ENCODE results near the gene TAP1. TPM values are rescaled to one million over a fixed set of nuclear protein-coding genes. Genes with fewer than 3 reads are reported as not detected.
"Not testable (repeated sequence)": the region's sequence is repeated elsewhere in the genome, so short reads cannot be mapped to it uniquely, and the experiment has no call there.

TAP1 gene
- total RNA-seq (2014; rRNA removed; shearing (Covaris generic)): 15.2 and 20.9 TPM in 2 replicates

GRCh38 chr6:32853541-32854375, at the start of gene TAP1, which contains the start of gene PSMB9:
TSS of gene TAP1 (minus strand) at chr6:32853704. CDS start at chr6:32853636, 68 bp downstream.
TSS of gene PSMB9 (plus strand) at chr6:32854192. CDS start at chr6:32854230, 38 bp downstream.
- DNase-seq (ENCODE audit: low spot score): peak; percentile 92

GRCh38 chr6:32895006-32895345, 41.5 kb upstream of the TAP1 start:
- no peak for DNase-seq (ENCODE audit: low spot score)

- peak; percentile 97 for DNase-seq (ENCODE audit: low spot score)
Observed at GRCh38 chr6:32894085-32895005, 40.8 kb upstream of the TAP1 start.

GRCh38 chr6:32890831-32891230, 37.3 kb upstream of the TAP1 start:
- DNase-seq (ENCODE audit: low spot score): no peak

- no peak for DNase-seq (ENCODE audit: low spot score)
Observed at GRCh38 chr6:32889533-32889932, 36.0 kb upstream of the TAP1 start.

GRCh38 chr6:32888576-32888975, 35.1 kb upstream of the TAP1 start:
- DNase-seq (ENCODE audit: low spot score): no peak

GRCh38 chr6:32887616-32888015, 34.1 kb upstream of the TAP1 start:
- no peak for DNase-seq (ENCODE audit: low spot score)

GRCh38 chr6:32886681-32887383, 33.3 kb upstream of the TAP1 start:
- no peak for DNase-seq (ENCODE audit: low spot score)

GRCh38 chr6:32885698-32886286, 32.3 kb upstream of the TAP1 start:
- DNase-seq (ENCODE audit: low spot score): peak; percentile 75

GRCh38 chr6:32883789-32884188, 30.3 kb upstream of the TAP1 start:
- no peak for DNase-seq (ENCODE audit: low spot score)

- DNase-seq (ENCODE audit: low spot score): no peak
Observed at GRCh38 chr6:32882879-32883250, 29.4 kb upstream of the TAP1 start.

- not testable (repeated sequence) for DNase-seq (ENCODE audit: low spot score)
Observed at GRCh38 chr6:32880962-32881361, 27.5 kb upstream of the TAP1 start.

GRCh38 chr6:32879691-32880090, 26.2 kb upstream of the TAP1 start:
- DNase-seq (ENCODE audit: low spot score): no peak

- DNase-seq (ENCODE audit: low spot score): no peak
Observed at GRCh38 chr6:32876603-32877002, 23.1 kb upstream of the TAP1 start.

GRCh38 chr6:32873947-32874346, 20.4 kb upstream of the TAP1 start:
- not testable (repeated sequence) for DNase-seq (ENCODE audit: low spot score)

- DNase-seq (ENCODE audit: low spot score): peak; percentile 88
Observed at GRCh38 chr6:32868257-32868788, 14.8 kb upstream of the TAP1 start.

- no peak for DNase-seq (ENCODE audit: low spot score)
Observed at GRCh38 chr6:32867554-32868256, 14.2 kb upstream of the TAP1 start.

- DNase-seq (ENCODE audit: low spot score): no peak
Observed at GRCh38 chr6:32867022-32867477, 13.5 kb upstream of the TAP1 start.

GRCh38 chr6:32865724-32866443, 12.4 kb upstream of the TAP1 start:
- DNase-seq (ENCODE audit: low spot score): no peak

- DNase-seq (ENCODE audit: low spot score): no peak
Observed at GRCh38 chr6:32862725-32863124, 9.2 kb upstream of the TAP1 start.

Measured in HT-29 (cell line).